HepG2 (cell line): ENCODE data around the gene TAF1B.

Experiments used
- KDM3A ChIP-seq: IDR thresholded peaks from 2 replicates; pipeline ENCODE4 v1.6.1; 2018; ENCODE audit warnings: low read depth, missing compliant biosample characterization
- MTA1 ChIP-seq: sonication (generic); formaldehyde crosslinking; IDR thresholded peaks from 2 replicates; pipeline ENCODE4 v1.4.0; 2020; ENCODE audit warnings: missing genetic modification reagents, mild to moderate bottlenecking, borderline replicate concordance
- SKI ChIP-seq: fragments of 450-650 bp; IDR thresholded peaks from one replicate; pipeline ENCODE4 v1.6.1; 2018; ENCODE audit warnings: mild to moderate bottlenecking; ENCODE audit not compliant: partially characterized antibody
- ZEB1 ChIP-seq: IDR thresholded peaks from 2 replicates; pipeline ENCODE4 v1.6.1; 2012; ENCODE audit warnings: mild to moderate bottlenecking, low read depth, inconsistent platforms; ENCODE audit not compliant: insufficient replicate concordance
- ZNF350 ChIP-seq: sonication (generic); formaldehyde crosslinking; IDR thresholded peaks from 2 replicates; pipeline ENCODE4 v1.4.0; 2020; ENCODE audit warnings: mild to moderate bottlenecking, low read depth, missing genetic modification reagents, borderline replicate concordance
- ZNF576 ChIP-seq: sonication (generic); formaldehyde crosslinking; IDR thresholded peaks from 2 replicates; pipeline ENCODE4 v1.4.0; 2020; ENCODE audit warnings: mild to moderate bottlenecking, missing genetic modification reagents
- ZNF597 ChIP-seq: sonication (generic); formaldehyde crosslinking; IDR thresholded peaks from 2 replicates; pipeline ENCODE4 v1.5.0; 2020; ENCODE audit warnings: missing genetic modification reagents

- TF ChIP-seq SKI (no peak), KDM3A (CRISPR knock-in tag) (no peak), ZEB1 (no peak), MTA1 (CRISPR knock-in tag) (no peak), ZNF350 (CRISPR knock-in tag) (no peak), ZNF597 (CRISPR knock-in tag) (no peak), ZNF576 (CRISPR knock-in tag) (no peak)
Measured at GRCh38 chr2:9952286-9952737, 109.0 kb downstream of the TAF1B start.
